SJSA1 (cell line): ENCODE results near the gene DNER. TPM values are rescaled to one million over a fixed set of nuclear protein-coding genes. Genes with fewer than 3 reads are reported as not detected.

Experiments used
- DNase-seq, 2 experiments: peaks; one replicate each; pipeline ENCODE4 v3.0.0-alpha.2; 2015 to 2020; ENCODE audit warnings: low spot score in 2 of 2, low read depth in 1 of 2
- H3K27ac ChIP-seq: fragments of 250-450 bp; sonication (Bioruptor Pico); 2 replicates; pipeline ENCODE4 v1.5.1; 2020; ENCODE audit warnings: mild to moderate bottlenecking, moderate library complexity
- H3K27me3 ChIP-seq: fragments of 250-450 bp; sonication (Bioruptor Pico); replicated peaks from 2 replicates; pipeline ENCODE4 v1.5.1; 2020; ENCODE audit warnings: mild to moderate bottlenecking, moderate library complexity
- H3K36me3 ChIP-seq: fragments of 250-450 bp; sonication (Bioruptor Pico); 2 replicates; pipeline ENCODE4 v1.5.1; 2020; ENCODE audit warnings: mild to moderate bottlenecking
- H3K4me1 ChIP-seq: fragments of 250-450 bp; sonication (Bioruptor Pico); replicated peaks from 2 replicates; pipeline ENCODE4 v1.6.1; 2021; ENCODE audit warnings: mild to moderate bottlenecking
- H3K4me3 ChIP-seq: fragments of 250-450 bp; sonication (Bioruptor Pico); 2 replicates; pipeline ENCODE4 v1.5.1; 2020; ENCODE audit warnings: mild to moderate bottlenecking
- H3K9me3 ChIP-seq: fragments of 250-450 bp; sonication (Bioruptor Pico); replicated peaks from 2 replicates; pipeline ENCODE4 v1.5.1; 2020; ENCODE audit warnings: mild to moderate bottlenecking
- total RNA-seq: library from RNA; depleted of rRNA; stranded (reverse); fragments of >200 nt; shearing (Covaris generic); gene quantifications from 2 replicates; pipeline ENCODE4 v1.2.3, GENCODE V29; 2014

The DNER gene
- total RNA-seq, 1 experiment from 2014 or later, result 0.05 TPM

DNA sequence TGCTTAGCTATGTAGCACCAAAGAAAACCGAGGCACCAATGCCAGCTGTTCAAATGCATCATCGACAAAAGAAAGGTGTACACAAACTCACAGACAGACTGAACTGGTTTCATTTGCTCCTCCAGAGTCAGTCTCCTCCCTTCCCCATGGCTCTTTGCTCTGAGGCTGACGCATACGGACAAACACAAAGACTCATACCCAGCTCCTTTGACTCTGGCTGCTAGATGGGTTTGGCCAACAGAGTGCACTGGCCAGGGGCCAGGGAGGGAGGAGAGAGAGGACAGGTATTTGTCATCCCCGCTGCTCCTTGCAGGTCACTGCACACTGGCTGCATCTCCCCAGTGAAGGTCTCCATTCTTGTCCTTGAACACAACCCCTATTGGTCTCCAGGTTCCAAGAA is 40.7 kb downstream of the DNER start:
- no peaks in the 10 kb centered on the region for H3K9me3 ChIP-seq
- H3K36me3 ChIP-seq, result no peaks in the 10 kb centered on the region
- no peak overlapping the region for H3K4me3 ChIP-seq
- H3K27ac ChIP-seq, result no peak overlapping the region
- DNase-seq, result no peak
- no peaks in the 10 kb centered on the region; the same call in 1 of the 2 replicates for H3K27me3 ChIP-seq
- H3K4me1 ChIP-seq, result no peaks in the 10 kb centered on the region

DNA sequence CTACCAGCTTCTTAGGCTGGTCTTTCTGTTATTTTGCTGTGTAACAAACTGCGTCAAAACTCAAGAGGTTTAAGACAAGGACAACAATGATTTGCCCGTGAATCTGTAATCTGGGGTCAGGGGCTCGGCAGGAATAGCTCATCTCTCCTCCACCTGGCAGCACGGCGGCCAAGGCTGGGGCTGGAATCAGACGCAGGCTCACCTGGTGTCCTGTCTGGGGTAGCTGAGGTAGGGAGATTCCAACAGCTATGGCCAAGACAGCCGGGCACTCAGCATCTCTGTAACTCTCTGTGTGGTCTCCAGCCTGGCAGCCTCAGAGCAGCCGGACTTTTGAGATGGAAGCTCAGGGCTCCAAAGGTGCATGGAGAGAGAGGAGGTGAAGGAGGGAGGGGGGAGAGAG is 42.3 kb downstream of the DNER start:
- H3K27me3 ChIP-seq, result no peaks in the 10 kb centered on the region
- no peak overlapping the region for H3K27ac ChIP-seq
- H3K9me3 ChIP-seq, result no peaks in the 10 kb centered on the region
- H3K4me1 ChIP-seq, result no peaks in the 10 kb centered on the region
- DNase-seq, result no peak
- no peaks in the 10 kb centered on the region for H3K36me3 ChIP-seq
- H3K4me3 ChIP-seq, result no peak overlapping the region

DNA sequence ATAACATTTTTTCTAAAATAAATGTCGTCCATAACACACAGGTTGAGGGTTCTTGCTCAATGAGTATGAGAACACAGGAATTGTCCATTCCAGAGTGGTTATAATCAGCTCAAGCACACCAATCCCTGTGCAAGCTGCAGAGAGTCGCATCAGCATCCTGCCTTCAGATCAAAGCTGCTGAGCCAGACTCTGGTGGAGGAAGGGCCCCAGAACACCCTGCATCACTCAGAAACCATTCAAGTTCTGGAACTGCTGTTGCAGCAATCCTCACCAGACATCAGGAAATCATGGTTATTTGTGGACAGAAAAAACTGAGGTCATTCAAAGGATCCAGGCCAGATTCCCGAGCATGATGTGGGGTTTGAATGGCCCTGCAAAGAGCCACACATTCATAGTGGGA is 44.5 kb downstream of the DNER start:
- no peaks in the 10 kb centered on the region for H3K27me3 ChIP-seq

DNA sequence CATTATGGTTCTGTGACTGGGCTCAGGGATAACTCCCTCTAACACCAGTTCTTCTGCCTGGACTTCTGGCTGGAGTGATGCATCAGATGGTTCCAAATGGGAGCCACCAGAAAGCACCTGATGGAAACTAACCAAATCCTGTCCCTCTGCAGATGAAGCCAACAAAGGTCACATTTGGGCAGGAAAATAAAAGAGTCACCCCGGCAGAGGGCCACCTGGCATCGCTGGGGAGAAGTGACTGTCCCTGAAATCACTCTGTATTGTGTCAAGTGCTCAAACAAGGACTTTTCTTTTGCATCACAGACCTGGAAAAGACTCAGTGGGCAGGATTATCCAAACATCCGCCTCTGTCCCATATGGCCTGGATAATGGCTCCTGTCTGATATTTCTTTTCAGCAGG is 47.5 kb downstream of the DNER start:
- no peak overlapping the region for H3K27ac ChIP-seq
- DNase-seq, result no peak
- no peaks in the 10 kb centered on the region for H3K9me3 ChIP-seq
- H3K4me3 ChIP-seq, result no peak overlapping the region
- no peaks in the 10 kb centered on the region for H3K4me1 ChIP-seq
- no peaks in the 10 kb centered on the region for H3K36me3 ChIP-seq
- no peaks in the 10 kb centered on the region for H3K27me3 ChIP-seq

More for the DNA sequence above, 44.5 kb downstream of the DNER start:
- Histone ChIP-seq H3K36me3 (no peaks in the 10 kb centered on the region), H3K4me1 (no peaks in the 10 kb centered on the region), H3K9me3 (no peaks in the 10 kb centered on the region), H3K4me3 (no peak overlapping the region), H3K27ac (no peak overlapping the region)
- no peak for DNase-seq

GRCh38 chr2:229665158-229665557 is 49.2 kb downstream of the DNER start:
- no peak overlapping the region for H3K27ac ChIP-seq
- H3K4me1 ChIP-seq, result no peaks in the 10 kb centered on the region
- DNase-seq, result no peak
- no peaks in the 10 kb centered on the region for H3K9me3 ChIP-seq
- no peaks in the 10 kb centered on the region for H3K27me3 ChIP-seq
- no peaks in the 10 kb centered on the region for H3K36me3 ChIP-seq
- H3K4me3 ChIP-seq, result no peak overlapping the region

DNA sequence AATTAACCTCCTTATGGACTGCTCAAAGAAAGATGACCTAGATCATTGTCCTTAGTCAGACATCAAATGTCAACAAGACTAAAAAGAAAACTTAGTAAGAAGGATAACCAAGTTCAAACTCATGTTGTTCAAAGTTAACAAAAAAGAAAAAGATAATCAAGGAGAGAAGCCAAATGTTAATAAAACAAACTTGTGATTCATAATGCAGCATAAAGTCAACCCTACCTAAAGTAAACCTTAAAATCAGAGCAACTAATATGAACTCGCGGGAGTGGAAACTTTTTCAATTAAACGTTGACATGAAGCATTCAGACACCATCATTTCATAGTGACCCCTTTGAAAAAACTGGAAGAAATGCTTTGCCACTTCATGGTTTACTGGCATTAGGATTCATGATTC is 52.9 kb downstream of the DNER start:
- Histone ChIP-seq H3K4me1 (no peaks in the 10 kb centered on the region), H3K36me3 (no peaks in the 10 kb centered on the region), H3K9me3 (no peaks in the 10 kb centered on the region), H3K27me3 (no peaks in the 10 kb centered on the region), H3K27ac (no peak overlapping the region), H3K4me3 (no peak overlapping the region)
- DNase-seq, result no peak

DNA sequence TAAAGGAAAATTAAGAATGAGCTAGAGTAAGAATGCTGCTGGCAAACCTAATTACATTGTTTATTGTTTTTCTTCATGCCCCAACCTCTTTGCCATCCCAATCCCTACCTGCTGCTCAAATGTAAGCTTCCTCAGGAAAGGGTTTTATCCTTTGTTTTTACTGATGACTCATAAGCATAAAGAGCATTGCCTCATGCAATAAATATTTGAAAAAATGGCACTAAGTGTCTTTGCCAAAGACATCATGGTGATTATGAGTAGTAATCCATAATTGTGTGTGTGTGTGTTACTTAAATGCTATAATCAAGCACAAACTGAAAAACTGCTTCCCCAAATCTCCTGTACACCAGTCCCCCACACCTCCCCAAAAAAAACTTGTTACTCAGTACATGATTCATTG is 53.4 kb downstream of the DNER start:
- H3K27ac ChIP-seq, result no peak overlapping the region
- H3K4me1 ChIP-seq, result no peaks in the 10 kb centered on the region
- no peak for DNase-seq
- H3K27me3 ChIP-seq, result no peaks in the 10 kb centered on the region
- H3K4me3 ChIP-seq, result no peak overlapping the region
- H3K9me3 ChIP-seq, result no peaks in the 10 kb centered on the region
- no peaks in the 10 kb centered on the region for H3K36me3 ChIP-seq

DNA sequence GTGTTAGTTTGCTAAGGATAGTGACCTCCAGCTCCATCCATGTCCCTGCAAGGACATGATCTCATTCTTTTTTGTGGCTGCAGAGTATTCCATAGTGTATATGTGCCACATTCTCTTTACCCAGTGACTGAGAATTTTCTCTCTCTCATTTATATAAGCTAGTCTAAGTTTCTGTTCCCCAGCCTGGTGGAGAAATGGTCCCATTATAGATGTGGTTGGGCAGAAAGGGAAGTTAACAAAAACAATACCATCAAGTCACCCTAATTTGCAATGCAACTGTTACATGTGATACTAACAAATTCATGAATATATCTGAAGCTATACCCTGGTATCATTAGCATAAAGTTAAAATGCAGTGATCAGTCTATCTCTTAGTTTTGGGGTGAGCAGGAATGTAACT is 54.0 kb downstream of the DNER start:
- H3K9me3 ChIP-seq, result no peaks in the 10 kb centered on the region
- DNase-seq, result no peak
- no peaks in the 10 kb centered on the region for H3K27me3 ChIP-seq
- H3K4me1 ChIP-seq, result no peaks in the 10 kb centered on the region
- H3K27ac ChIP-seq, result no peak overlapping the region
- no peak overlapping the region for H3K4me3 ChIP-seq
- H3K36me3 ChIP-seq, result no peaks in the 10 kb centered on the region

- Histone ChIP-seq H3K27ac (no peak overlapping the region), H3K4me1 (no peaks in the 10 kb centered on the region), H3K9me3 (no peaks in the 10 kb centered on the region), H3K4me3 (no peak overlapping the region), H3K36me3 (no peaks in the 10 kb centered on the region), H3K27me3 (0 out of 2 replicates have a peak, but pooled peaks cover 4% of the 10 kb centered on the region)
- DNase-seq, result no peak
Observed at GRCh38 chr2:229658004-229658403, 56.4 kb downstream of the DNER start.

GRCh38 chr2:229654437-229654836 is 59.9 kb downstream of the DNER start:
- no peaks in the 10 kb centered on the region for H3K36me3 ChIP-seq
- 0 out of 2 replicates have a peak, but pooled peaks cover 4% of the 10 kb centered on the region for H3K27me3 ChIP-seq
- H3K27ac ChIP-seq, result no peak overlapping the region
- no peak overlapping the region for H3K4me3 ChIP-seq
- no peak for DNase-seq
- H3K9me3 ChIP-seq, result no peaks in the 10 kb centered on the region
- no peaks in the 10 kb centered on the region for H3K4me1 ChIP-seq

DNA sequence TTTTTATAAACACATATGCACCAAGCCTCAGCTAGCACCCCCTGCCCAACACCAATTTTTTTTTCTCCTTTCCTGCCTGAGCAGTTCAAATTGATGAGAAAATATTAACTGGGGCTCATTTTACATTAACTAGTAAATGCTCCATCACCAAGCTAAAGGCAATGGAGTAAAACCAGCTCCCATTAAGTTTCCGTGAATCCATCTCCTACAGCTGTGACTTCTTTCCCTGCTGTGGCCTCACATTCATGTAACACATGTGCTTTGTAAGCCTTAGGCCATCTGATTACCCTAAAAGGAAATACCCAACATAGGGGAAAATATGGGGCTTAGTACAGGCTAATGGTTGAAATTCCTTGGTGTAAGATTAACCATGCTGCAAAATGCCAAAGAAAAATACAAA is 60.8 kb downstream of the DNER start:
- Histone ChIP-seq H3K9me3 (no peaks in the 10 kb centered on the region), H3K27ac (no peak overlapping the region), H3K36me3 (no peaks in the 10 kb centered on the region), H3K4me1 (no peaks in the 10 kb centered on the region), H3K27me3 (0 out of 2 replicates have a peak, but pooled peaks cover 4% of the 10 kb centered on the region), H3K4me3 (no peak overlapping the region)
- DNase-seq, result no peak

GRCh38 chr2:229652796-229653195 is 61.6 kb downstream of the DNER start:
- H3K27me3 ChIP-seq, result 0 out of 2 replicates have a peak, but pooled peaks cover 4% of the 10 kb centered on the region
- no peak overlapping the region for H3K27ac ChIP-seq
- H3K4me3 ChIP-seq, result no peak overlapping the region
- no peaks in the 10 kb centered on the region for H3K4me1 ChIP-seq
- no peaks in the 10 kb centered on the region for H3K9me3 ChIP-seq
- no peaks in the 10 kb centered on the region for H3K36me3 ChIP-seq
- DNase-seq, result no peak

DNA sequence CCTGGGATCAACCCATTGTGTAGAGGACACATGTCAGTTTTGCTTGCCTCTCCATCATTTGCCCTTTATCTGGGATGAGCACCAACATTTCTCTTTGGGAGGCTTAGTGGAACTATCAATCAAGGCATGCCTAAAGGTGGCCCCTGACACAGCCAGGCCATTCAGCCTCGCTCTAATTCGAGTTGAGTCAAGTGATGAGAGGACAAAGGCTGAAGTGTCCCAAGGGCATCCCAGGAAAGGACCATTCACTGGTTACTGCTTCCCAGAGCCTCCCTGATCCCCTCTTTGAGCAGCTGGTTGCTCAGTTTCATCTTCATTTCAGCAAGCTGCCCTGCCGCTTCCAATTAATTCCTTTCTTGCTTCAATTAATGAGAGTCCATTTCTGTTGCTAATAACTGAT is 63.5 kb downstream of the DNER start:
- no peaks in the 10 kb centered on the region for H3K36me3 ChIP-seq
- H3K9me3 ChIP-seq, result no peaks in the 10 kb centered on the region
- DNase-seq, result no peak
- 0 out of 2 replicates have a peak, but pooled peaks cover 4% of the 10 kb centered on the region for H3K27me3 ChIP-seq
- H3K27ac ChIP-seq, result no peak overlapping the region
- no peak overlapping the region for H3K4me3 ChIP-seq
- no peaks in the 10 kb centered on the region for H3K4me1 ChIP-seq

- no peaks in the 10 kb centered on the region for H3K36me3 ChIP-seq
- 0 out of 2 replicates have a peak, but pooled peaks cover 4% of the 10 kb centered on the region for H3K27me3 ChIP-seq
- H3K4me3 ChIP-seq, result no peak overlapping the region
- no peaks in the 10 kb centered on the region for H3K4me1 ChIP-seq
- no peak overlapping the region for H3K27ac ChIP-seq
- no peaks in the 10 kb centered on the region for H3K9me3 ChIP-seq
- no peak for DNase-seq
Observed at GRCh38 chr2:229650059-229650458, 64.3 kb downstream of the DNER start.

- H3K27ac ChIP-seq, result no peak overlapping the region
- no peaks in the 10 kb centered on the region for H3K4me1 ChIP-seq
- no peaks in the 10 kb centered on the region for H3K27me3 ChIP-seq
- no peak for DNase-seq
- H3K36me3 ChIP-seq, result no peaks in the 10 kb centered on the region
- H3K9me3 ChIP-seq, result no peaks in the 10 kb centered on the region
- H3K4me3 ChIP-seq, result no peak overlapping the region
Observed at GRCh38 chr2:229646186-229646723, 68.1 kb downstream of the DNER start.
